ACHN (cell line): ENCODE measurements around the gene CBFB.
"Not testable (repeated sequence)": the region's sequence is repeated elsewhere in the genome, so short reads cannot be mapped to it uniquely, and the experiment has no call there.

Experiments
- DNase-seq: peaks from one replicate; pipeline ENCODE4 v3.0.0-alpha.2; 2015
- in situ Hi-C: cut with HindIII; loops from 2 replicates; pipeline ENCODE4 v1.10.0; 2017; ENCODE audit warnings: low sequenced_read_pairs, low pct_ligation_motif_present, low pct_unique_long_range_greater_than_20kb

CBFB gene

DNA sequence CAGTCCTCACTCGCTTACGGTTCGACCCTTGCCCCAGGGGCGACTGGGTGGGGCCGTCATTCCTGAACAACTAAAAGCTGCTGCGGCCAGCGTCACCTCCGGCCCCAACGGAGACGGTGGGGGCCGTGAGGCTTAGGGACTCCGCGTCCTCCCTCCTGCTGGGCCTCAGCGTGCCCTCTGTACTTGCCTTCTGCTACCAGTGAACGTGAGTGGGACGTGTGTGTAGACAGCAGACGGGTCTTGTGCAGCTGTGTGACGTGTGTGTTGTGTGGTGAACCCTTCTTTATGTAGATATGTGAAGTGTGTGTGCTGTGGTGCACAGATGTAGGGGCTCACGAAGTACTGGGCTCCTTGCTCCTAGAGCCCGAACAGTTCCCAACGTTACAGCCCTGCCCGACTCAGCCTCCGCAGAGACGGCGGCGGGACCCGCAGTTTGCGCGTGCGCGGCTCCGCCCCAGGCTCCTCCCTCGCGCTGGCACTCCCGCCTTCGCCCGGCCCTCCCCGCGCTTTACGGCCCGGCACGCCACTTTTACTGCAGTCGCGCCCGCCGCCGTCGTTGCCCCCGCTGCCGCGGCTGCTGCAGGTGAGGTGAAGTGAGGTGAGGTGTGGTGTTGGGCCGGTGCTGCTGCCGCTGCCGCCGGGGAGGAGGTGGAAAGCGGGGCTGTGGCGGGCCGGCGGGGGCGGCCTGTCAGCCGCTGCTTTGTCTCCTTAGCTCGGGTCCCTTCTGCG is 80.6 kb downstream of the CBFB start, which contains the start of gene PHAF1:
Gene PHAF1 (plus strand): TSS at position 535 of the 729 bp plus-strand sequence. CDS start 235 bp downstream, outside the sequence.
- in situ Hi-C loops: no loop called here
- DNase-seq: peak; percentile 91

DNA sequence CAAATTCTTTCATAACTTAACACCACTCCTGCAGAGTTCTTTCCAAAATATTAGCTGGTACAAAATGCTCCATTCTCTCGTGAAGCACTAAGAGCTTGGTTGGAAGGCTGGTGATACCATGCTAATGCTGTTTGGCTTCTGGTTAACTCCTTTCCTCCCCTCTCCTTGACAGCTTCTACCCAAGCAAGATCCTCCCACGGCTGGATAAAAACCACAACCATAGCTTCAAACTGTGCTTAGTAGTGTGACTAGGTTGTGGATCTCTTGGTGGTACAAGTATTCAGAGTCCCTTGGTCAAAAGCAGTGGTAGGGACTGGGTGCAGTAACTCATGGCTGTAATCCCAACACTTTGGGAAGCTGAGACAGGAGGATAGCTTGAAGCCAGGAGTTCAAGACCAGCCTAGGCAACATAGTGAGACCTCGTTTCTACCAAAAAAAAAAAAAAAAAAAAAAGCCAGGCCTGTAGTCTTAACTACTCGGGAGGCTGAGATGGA is 83.0 kb downstream of the CBFB start:
- in situ Hi-C loops: no loop called here
- DNase-seq: no peak

DNA sequence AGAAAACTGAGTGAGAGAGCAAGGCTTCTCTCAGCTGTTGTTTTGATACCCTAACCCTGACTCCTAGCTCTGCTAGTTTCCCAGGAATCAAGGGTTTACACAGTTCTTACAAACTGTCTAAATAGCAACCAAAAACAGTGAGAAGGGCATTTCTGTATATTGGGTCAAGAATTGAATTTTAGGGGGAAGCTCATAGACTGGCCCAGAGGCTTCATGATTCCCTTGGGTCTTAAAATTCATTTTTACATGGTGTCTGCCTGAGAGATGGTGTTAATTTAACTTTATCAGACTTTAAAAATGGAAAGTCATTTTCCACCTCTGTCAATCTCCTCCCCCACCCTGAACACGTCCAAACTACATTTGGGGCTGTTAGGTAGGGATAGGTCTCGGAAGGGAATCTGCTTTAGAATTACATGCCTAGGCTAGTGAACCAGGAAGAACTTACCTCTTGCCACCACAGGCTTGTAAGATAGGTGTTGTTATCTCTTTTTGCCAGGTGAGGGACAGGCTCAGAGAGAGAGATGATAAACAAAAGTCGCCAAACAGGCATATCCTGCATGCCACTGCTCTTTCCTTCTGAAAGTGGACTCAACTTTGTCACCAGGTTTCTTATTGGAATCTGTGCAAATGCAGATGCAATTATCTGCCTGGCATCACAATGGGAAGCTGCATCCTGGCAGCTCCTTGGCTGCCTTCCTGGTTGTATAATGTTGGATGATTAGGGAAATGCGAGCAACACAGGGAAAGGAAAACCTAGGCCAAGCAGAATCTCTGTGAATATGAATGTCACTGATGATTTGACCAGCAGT is 83.8 kb downstream of the CBFB start:
- in situ Hi-C loops: no loop called here
- no peak for DNase-seq

DNA sequence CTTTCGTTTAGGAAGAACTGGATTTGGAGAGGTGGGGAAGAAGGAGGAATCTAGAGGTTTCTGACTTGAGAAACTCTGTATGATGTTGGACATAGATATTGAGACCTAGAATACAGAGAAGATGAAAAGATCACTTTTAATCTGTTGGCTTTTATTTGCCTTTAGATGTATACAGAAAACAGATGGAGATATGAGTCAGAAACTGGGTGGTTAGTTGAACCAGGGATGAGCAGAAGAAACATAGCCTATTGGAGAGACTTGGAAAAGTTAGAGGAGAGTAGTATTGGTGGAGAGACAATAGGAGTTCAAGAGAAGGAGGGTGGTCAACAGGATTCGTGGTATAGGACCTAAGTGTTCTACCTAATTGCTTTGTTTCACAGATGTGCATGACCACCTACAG is 85.8 kb downstream of the CBFB start:
- in situ Hi-C loops: no loop called here
- DNase-seq: no peak

DNA sequence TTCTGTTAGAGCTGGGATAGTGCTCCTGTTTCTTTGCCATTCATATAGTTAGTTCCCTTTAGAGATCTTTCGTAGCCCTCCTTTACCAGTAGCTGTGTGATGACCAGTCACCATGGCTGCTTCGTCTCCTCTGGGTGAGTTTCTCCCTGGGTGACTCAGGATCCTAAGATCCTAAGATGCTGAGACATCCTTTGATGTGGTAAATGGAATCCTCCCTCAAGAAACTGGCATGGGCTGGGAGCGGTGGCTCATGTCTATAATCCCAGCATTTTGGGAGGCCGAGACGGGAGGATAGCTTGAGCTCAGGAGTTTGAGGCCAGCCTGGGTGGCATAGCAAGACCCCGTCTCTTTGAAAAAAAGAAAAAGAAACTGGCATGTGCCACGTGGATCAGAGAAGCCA is 86.7 kb downstream of the CBFB start:
- peak; percentile 96 for DNase-seq
- in situ Hi-C loops: no loop called here

DNA sequence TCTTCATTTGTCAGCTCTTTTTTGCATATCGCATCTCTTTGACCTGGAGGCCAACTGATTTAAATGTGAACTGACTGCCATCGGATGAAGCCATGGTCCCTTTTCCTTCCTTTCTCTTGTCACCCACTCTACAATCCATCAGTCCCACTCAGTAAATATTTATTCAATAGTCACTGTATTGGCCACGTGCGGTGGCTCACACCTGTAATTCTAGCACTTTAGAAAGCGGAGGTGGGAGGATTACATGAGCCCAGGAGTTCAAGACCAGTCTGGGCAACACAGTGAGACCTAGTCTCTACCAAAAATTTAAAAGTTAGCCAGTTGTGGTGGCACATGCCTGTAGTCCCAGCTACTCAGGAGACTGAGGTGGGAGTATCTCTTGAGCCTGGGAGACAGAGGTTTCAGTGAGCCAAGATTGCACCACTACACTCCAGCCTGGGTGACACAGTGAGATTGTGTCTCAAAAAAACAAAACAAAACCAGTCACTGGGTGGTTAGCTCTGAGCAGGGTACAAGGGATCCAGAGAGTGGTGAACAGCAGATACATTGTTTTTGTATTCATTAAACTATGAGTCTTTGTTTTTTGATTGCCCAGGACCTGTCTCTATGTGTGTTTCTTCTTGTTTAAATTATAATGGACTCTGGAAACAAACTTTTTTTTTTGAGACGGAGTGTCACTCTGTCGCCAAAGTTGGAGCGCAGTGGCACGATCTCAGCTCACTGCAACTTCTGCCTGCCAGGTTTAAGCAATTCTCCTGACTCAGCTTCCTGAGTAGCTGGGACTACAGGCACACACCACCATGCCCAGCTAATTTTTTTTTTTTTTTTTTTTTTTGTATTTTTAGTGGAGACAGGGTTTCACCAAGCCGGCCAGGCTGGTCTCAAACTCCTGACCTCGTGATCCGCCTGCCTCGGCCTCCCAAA is 87.7 kb downstream of the CBFB start:
- in situ Hi-C loops: no loop called here
- no peak for DNase-seq

DNA sequence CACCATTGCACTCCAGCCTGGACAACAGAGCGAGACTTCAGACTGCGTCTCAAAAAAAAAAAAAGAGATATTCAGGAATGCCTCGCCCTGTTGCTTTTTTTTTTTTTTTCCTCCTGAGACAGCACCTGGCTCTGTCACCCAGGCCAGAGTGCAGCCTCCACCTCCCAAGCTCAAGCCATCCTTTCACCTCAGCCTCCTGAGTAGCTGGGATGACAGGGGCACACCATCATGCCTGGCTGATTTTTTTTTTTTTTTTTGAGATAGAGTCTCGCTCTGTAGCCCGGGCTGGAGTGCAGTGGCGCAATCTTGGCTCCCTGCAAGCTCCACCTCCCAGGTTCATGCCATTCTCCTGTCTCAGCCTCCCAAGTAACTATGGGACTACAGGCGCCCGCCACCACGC is 88.8 kb downstream of the CBFB start:
- in situ Hi-C loops: no loop called here
- no peak for DNase-seq

DNA sequence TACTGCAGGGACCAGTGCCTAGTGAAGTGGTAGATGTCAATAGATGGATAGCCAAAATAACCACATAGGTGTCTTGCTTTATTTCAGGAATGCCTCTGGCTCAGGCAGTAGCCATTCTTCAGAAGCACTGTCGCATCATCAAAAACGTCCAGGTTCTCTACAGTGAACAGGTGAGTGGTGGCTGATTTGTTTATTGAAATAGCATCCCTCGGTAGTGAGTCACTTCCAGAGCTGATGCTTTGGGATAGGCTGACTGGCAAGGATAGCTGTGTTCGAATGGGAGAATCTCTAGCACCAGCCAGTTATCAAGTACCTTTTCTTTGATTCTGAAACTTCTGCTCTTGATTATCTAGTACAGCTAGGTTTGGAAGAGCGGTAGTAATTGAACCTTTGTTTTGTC is 91.1 kb downstream of the CBFB start:
- in situ Hi-C loops: no loop called here
- DNase-seq: no peak

DNA sequence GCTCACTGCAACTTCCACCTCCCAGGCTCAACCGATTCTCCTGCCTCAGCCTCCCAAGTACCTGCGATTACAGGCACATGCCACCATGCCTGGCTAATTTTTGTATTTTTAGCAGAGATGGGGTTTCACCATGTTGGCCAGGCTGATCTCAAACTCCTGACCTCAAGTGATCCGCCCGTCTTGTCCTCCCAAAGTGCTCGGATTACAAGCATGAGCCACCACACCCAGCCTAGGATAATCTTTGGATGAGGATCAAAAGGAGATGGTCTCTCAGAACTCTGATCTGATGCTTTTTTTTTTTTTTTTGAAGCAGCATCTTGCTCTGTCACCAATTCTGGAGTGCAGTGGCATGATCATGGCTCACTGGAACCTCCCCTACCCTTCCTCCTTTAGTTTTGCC is 93.8 kb downstream of the CBFB start:
- in situ Hi-C loops, DNase-seq: not testable (repeated sequence)

DNA sequence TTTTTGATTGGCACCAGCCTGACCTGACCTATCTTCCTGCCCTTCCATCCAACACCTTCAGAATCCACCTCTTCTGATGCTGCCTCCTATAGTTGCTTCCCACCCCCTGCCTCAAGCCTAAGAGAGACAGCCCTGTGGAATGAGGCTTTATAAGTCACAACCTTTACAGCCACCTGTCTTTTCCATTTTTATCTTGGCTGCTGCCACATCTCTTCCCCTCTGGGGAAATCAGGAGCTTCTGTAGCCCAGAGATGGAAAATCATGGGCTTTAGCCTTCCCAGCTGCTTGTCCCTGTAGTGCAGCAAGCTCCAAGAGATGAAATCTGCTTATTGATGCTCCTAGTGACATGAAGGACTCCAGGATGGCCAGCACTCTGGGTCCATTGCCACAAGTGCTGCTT is 99.5 kb downstream of the CBFB start:
- in situ Hi-C loops: no loop called here
- DNase-seq: no peak

DNA sequence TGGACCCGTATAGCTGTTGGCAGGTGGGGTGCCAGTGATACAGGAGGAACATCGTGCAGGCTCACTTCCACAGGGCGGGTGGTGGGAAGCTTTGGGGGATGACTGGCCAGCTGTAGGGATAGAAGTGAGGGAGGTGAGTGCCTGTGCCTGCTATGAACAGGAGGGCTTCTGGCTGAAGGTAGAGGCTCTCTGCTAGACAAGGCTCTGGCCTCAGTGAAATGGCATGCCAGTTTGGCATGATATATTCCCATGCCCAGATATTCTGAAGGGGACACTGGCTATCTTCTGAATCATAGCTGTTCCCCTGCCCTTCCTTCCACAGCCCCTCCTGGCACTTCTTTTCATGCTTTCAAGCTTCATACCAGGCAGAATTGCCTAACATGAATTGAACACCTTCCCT is 99.9 kb downstream of the CBFB start:
- DNase-seq: no peak
- in situ Hi-C loops: no loop called here

DNA sequence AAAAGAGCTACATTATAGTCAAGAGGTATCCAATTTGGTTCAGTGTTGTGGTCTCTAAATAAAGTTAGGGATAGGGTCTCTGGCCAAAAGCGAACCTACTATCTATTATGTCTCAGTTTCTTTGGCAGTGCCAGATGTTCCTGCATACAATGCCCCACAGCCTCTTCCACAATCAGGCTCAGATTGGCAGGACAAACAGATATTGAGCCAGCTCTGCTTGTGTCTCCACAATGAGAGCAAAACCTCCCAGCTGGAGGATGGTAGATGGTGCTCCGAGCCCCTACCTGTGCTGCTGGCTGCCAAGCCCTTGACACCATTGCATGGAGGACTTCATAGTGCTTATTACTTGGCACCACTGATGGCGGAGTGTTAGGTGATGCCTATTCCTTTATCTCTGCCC is 100.5 kb downstream of the CBFB start:
- DNase-seq: no peak
- in situ Hi-C loops: no loop called here

DNA sequence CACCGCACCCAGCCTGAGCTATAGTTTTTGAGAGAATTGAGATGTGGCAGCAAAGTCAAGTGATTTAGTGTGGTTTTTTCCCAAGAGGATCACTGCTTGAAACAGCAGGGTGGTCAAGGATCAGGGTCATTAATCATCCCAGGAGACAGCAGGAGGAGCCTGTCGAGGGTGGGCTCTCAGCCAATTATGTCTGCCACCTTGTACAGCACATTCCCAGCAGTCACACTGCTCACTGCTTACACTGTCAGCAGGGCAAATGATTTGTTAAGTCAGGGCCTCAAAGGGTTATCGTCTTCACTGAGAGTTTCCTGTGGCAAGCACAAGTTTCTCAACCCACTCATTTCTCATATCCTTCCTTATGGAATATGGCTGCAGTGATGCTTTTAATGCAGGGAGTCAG is 108.7 kb downstream of the CBFB start:
- no peak for DNase-seq
- in situ Hi-C loops: no loop called here

DNA sequence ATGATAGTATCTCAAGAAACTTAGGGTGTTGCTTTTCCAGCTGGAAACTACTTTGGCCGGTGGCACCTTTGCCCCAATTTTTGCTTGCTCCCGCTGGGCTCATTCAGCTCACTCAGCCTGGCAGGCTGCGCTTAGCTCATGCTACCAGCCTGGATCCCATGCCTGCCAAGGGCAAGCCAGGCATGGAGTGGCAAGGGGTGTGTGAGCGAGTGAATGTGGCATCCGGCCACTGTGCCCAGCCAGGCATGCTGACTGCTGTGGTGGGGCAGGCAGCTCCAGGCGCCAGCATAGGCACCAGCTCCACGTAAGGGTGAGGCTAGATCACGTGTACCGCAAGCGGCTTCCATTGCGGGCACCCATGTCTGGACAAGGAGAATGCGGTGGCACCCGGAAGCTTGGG is 112.4 kb downstream of the CBFB start:
- DNase-seq: no peak
- in situ Hi-C loops: no loop called here

DNA sequence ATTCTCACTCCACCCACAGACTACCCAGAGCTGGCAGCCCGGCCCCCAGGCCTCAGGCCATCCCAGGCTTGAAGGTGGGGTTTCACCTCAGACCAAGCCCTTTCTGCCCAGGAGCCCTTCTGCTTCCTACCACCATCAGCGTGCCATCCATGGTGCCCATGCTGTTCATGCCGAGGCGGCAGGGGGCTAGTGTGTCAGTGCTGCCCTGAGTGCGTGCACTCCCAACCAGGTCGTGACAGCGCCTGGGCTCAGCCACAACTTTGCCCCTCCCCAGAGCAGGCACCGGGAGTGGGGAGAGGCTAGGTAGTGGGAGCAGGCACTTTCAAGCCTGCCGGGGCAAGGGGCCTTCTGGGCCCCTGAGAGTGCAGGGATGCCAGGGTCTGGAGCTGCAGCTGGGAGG is 113.4 kb downstream of the CBFB start:
- DNase-seq: no peak
- in situ Hi-C loops: no loop called here

DNA sequence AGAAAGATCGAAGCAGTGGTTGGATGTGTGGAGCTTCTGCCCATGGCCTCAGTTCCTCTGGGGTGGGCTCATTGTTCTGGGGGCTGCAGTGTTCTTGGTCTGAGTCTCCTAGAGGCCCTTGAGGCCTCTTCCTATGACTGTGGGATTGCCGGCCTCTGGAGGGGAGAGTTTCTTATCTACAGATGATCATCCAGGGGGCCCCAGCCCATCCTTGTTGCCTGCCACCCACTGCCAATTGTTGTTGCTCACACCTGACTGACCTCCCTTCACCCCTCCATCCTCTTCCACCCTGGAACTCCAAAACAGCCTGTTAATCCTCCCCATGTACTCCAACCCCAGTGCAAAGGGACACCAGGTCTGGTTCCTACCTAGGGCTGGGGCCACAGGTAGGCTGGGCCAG is 116.0 kb downstream of the CBFB start:
- DNase-seq: no peak
- in situ Hi-C loops: no loop called here

DNA sequence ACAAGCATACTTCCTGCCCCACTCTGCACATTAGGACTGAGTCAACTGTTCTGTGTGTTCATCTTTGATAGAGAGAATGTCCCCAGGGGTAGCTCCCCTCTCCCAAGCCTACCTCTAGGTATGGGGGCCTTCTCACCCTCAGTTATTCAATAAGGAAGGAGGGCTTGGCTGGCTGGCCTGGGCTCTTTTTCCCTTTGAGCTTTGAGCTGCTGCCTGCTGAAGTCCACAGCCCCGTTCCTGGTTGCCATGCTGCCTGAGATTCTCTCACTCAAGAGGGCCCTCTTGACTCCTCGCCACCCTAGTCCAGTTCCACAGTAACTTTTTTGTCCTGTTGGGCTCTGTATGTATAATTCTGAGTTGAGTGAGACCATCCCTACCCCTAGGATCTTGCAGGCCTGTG is 116.8 kb downstream of the CBFB start:
- no peak for DNase-seq
- in situ Hi-C loops: no loop called here

DNA sequence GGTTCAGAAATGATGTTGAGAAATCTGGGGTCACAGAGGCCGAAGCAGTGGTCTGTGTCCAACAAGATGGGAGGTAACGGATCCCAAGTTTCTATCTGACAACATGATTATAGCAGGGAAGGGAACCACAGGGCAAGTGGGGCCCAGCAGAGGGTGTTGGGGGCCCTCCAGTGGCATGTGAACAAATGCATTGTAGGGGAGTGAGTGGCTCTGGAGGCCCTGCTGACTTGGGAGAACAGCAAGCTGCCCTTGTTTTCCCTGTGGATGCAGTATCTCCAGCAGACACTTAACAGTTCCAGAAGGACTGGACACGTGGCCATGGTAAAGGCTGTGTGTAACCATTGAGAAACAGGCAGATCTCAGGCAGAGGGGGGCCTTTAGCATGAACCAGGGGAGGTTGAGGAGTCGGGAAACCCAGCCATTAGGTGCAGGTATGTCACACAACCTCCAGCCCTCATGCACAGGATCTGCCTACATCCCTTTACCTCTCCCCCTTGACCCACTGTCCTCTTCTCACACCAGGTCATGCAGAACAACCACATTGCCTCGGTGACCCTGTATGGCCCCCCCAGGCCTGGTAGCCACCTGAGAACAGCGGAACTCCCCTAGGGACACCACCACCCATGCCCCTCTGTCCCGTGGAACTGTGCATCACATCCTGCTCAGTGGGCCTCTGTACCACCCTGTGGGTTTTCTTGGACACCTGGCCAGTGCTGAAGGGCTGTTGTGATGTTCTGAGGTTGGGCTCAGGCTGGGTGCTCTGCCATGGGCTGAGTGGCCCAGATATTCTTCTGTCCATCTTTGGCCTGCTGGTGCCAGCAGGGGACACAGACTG is 117.8 kb downstream of the CBFB start:
- no peak for DNase-seq
- in situ Hi-C loops: no loop called here
